IPS DF 19.7 (cell line): Measurements from ENCODE around the gene SERTAD1.
"Not testable (repeated sequence)": the region's sequence is repeated elsewhere in the genome, so short reads cannot be mapped to it uniquely, and the experiment has no call there.

Source experiments
- DNase-seq: peaks from one replicate; pipeline ENCODE4 v3.0.0-alpha.2; 2013; ENCODE audit warnings: low read depth, low spot score

The SERTAD1 gene

DNA sequence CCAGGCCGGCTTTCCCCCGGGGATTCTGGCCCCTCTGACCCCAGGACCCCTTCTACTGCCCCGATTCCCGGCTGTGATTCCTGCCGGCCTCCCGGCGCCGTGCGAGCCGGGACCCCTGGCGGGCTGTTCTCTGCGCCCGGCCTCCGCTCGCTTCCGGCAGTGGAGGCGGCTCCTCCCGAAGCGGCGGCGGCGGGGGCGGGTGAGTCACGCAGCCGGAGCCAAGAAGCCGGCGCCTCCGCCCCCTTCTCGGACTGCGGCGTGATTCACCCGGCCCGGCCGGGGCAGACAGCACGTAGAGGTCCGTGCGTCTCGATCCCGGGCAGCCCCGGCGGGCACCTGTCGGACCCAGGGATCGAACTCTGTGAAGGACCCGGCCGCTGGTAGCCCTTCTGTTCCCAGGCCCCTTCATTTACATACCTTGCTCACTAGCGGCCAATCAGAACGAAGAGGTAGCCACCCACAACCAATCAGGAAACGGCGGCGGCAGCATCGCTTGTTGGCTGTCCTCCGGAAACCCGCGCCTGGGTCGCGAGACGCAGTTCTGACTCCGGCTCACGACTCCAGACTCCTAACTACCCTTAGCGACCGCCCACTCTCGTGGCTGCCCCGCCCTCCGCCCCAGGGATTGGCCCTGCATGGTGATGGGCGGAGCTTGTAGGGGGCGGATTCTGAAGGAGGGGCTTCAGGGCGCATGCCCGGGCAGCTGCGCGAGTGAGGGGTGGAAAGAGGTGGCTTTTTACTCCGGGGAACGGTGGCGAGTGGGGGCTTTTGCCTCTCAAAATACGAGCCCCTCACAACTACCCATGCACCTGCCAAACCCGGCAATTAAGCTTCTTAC lies at the start of gene SERTAD1:
Gene SERTAD1, minus strand, starts transcription at position 543 of the 838 bp plus-strand sequence. CDS start 2,446 bp downstream, outside the sequence.
- DNase-seq = peak; percentile 97

DNA sequence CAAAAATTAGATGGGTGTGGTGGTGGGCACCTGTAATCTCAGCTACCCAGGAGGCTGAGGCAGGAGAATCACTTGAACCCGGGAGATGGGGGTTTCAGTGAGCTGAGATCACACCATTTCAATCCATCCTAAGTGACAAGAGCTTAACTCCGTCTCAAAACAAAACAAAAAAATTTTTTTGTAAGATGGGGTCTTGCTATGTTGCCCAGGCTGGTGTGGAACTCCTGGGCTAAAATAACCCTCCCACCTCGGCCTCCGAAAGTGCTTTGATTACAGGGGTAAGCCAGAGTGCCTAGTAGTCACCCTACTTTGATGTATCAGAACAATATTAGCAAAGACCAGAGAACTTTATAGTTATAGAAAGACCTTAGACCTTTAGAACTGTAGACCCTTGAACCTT lies 48.9 kb upstream of the SERTAD1 start:
- no peak for DNase-seq

GRCh38 chr19:40472516-40472915 lies 46.7 kb upstream of the SERTAD1 start:
- DNase-seq = no peak

DNA sequence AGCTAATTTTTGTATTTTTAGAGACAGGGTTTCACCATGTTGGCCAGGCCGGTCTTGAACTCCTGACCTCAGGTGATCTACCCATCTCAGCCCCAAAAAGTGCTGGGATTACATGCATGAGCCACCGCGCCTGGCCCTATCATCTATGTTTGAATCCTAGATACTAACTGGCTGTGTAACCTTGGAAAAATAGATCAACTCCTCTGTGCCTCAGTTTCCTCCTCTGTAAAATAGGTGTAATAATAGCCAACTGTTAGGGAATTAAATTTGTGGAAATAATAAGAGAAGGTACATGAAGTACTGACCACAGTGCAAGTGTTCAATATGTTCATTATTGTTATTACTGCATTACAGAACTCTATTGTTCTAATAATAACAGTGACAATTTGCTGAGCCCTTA lies 45.3 kb upstream of the SERTAD1 start:
- DNase-seq = no peak

DNA sequence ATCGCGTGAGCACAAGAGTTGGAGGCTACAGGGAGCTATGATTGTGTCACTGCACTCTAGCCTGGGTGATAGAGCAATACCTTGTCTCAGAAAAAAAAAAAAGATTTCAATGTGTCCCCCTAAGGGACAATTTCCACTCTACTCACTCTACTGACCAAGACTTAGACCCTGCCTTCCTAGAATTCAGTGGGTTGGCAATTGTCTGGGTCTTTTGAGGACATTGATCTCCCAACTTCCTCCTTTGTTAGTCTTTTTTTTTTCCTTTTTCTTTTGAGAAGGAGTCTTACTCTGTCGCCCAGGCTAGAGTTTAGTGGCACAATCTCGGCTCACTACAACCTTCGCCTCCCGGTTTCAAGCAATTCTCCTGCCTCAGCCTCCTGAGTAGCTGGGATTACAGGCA lies 43.2 kb upstream of the SERTAD1 start:
- DNase-seq = no peak

- no peak for DNase-seq
Measured at GRCh38 chr19:40466985-40467734, 41.4 kb upstream of the SERTAD1 start, which contains the start of gene SPTBN4. Gene SPTBN4, plus strand, starts transcription at chr19:40467001. Its CDS starts 5,621 bp downstream, at chr19:40472622.

DNA sequence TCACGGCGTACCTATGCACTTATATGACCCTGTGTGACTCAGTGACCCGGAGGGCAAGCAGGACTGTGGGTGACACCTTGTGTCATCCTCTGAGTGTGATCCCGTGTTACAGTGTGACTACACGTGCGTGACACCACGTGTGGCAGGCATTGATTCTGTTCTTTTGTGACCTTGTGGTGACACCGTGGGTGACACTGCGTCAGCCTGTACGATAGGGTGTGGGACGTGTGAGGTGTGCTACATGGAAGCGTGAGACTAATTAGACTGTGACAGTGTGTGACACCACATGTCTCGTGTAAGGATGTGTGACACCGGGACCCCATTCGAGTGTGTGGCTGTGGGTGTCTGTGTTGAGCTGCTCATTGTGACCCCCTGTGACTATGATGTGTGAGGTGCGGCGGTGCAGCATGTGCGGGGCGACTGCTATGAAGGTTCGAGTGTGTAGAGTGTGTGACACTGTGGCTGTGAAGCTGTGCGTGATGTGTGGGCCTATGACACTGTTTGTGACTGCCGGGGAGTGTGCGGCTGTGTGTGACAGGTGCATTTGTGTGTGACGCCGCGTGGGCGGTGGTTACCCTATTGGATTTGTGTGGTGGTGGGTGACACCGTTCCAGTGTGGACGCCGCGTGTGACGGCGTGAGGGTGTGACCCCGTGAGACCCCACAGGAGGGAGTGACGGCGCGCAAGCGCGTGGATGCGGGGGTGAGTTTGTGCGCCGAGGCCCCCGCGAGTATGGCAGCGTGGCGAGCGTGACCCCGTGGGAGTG lies 40.6 kb upstream of the SERTAD1 start:
- no peak for DNase-seq

DNA sequence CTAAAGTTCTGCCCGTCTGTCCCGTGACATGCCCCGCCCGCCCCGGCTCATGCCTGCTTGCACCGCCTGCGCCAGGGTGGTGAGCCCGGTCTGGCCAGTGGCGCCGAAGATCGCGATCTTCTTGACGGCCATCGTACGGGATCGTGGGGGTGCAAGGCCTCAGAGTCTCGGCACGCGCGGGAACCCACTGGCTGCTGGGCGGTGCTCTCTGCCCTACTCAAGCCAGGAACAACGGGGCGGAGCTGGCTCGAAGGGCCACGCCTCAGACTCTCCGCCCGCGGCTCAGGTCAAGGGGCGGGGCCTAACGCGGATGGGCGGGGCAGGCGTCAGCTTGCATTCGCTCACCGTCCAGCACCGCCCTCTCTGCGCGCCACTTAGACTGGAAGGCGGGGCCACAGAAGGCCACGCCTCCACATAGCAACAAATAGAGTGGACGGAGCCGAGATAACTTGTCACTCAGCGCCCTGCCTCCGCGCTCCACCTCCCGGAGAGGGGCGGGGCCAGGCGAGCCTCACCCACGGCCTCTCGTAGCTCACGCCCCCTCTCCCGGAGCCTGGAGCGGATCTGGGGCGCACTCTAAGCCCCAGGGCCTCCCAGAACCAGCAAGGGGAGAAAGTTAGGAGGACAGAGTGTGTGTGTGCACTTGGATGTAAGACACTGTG lies 39.9 kb upstream of the SERTAD1 start, which contains the start of gene BLVRB:
Gene BLVRB, minus strand, starts transcription at position 189 of the 662 bp plus-strand sequence. Its CDS starts 57 bp downstream, at position 132.
- no peak for DNase-seq

DNA sequence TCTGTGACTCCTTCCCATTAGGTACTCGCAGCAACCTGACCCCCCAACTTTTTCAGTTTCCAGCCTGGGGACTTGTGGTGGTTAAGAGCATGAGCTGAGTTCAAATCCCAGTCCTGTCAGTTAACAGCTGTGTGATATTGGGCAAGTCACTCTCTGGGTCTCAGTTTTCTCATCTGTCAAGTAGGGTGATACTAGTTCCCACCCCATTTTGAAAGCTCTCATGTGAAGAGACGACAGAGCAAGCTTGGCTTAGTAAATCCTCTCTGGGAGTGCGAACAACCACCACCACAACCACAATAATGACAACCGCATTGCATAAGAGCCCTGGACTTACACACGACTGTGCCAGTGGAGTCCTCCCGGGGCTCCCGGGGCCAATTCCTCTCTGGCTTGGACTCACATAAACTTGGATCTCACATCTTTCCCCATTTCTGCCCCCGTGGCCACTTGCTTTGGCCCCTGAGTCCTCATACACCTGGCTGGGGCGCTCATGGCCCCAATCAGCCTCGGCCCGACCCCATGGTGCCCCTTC lies 39.3 kb upstream of the SERTAD1 start:
- no peak for DNase-seq

- no peak for DNase-seq
Measured at GRCh38 chr19:40464059-40465024, 38.5 kb upstream of the SERTAD1 start.

- DNase-seq = not testable (repeated sequence)
Measured at GRCh38 chr19:40463587-40464037, 37.8 kb upstream of the SERTAD1 start.

DNA sequence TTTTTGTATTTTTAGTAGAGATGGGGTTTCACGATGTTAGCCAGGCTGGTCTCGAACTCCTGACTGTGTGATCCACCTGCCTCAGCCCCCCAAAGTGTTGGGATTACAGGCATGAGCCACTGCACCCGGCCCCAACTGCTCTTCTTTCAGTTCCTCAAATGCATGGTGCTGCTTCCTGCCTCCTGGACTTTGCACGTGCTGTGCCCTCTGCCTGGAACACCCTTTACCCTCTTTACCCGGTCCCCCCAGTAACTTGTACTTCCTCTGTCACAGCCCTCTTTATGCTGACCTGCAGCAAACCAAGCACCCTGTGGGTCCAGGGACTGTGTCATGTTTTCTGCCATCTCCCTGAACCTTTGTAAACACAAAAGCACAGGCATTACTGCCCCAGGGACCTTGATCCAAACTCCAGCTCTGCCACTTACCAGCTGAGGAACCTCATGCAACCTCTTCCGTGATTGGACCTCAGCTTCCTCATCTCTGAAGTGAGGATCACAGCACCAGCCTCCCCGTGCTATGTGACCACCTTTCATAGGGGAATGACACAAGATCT lies 36.0 kb upstream of the SERTAD1 start:
- DNase-seq = no peak

- DNase-seq = no peak
Measured at GRCh38 chr19:40460185-40460584, 34.4 kb upstream of the SERTAD1 start.

GRCh38 chr19:40458597-40458974 lies 32.8 kb upstream of the SERTAD1 start:
- no peak for DNase-seq

- DNase-seq = no peak
Measured at GRCh38 chr19:40457953-40458596, 32.3 kb upstream of the SERTAD1 start.

DNA sequence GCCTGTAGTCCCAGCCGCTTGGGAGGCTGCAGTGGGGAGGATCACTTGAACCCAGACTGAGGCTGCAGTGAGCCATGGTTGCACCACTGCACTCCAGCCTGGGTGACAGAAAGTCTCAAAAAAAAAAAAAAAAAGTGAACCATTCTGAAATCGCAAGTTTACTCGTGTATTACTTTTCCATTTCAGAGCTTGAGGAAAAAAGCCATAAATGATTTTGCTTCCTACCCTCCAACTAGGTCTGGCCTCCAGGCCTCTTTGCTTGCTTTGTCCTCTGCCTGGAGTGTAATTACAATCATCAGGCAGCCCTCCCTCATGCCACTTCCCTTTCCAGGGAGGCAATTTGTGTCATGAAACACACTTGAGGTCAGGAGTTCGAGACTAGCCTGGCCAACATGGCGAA lies 31.3 kb upstream of the SERTAD1 start:
- no peak for DNase-seq

DNA sequence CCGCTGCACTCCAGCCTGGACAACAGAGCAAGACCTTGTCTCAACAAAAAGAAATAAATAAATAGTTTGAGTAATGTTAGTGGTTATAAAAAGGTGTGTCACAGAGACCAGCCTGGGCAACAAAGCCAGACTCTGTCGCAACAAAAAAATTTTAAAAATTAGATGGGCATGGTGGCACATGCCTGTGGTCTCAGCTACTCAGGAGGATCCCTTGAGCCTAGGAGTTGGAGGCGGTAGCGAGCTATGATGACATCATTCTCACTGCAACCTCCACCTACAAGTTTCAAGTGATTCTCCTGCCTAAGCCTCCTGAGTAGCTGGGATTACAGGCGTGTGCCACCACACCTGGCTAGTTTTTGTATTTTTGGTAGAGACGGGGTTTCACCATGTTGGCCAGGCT lies 28.2 kb upstream of the SERTAD1 start:
- not testable (repeated sequence) for DNase-seq

DNA sequence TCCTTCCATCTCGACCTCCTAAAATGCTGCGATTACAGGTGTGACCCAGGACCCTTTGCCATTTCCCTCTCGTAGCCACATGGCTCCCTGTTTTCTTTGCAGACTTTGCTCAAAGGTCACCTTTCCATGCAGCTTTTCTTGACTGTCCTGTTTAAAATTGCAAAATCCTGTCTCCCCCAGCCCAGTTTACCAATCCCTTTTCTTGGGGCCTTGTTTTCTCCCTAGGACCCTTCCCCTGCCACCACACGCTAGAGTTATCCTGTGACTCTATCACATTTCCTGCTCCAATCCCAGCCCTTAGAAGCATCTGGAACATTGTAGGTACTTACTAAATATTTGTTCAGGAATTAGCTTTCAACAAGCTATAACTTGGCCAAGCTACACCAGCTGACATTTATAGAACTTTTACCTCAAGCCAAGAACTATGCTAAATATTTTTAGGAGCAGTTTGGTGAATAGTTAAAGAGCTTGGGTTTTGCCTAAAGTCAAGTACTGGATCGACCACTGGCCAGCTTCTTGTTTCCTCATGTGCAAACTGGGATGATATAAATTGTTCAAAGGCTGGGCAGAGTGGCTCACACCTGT lies 27.5 kb upstream of the SERTAD1 start:
- DNase-seq = no peak

DNA sequence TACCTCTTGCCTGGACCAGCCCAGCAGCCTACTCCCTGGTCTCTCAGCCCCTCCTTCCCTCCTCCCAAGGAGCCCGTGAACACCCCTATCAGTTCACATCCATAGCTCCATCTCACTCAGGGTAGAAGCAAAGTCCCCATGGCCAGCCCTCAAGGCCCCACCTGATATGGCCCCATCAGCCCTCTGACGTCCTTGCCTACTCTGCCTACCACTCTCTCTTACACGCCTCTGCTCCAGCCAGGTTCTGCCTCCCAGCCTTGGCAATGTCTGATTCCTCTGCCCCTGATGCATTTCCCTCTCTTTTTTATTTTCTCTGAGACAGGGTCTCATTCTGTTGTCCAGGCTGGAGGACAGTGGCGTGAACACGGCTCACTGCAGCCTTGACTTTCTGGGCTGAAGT lies 26.2 kb upstream of the SERTAD1 start:
- DNase-seq = no peak
